ENCODE measurements around the gene FTCD.
"Not testable (repeated sequence)": the region's sequence is repeated elsewhere in the genome, so short reads cannot be mapped to it uniquely, and the experiment has no call there.

The FTCD gene

GRCh38 chr21:46141767-46142581 is 13.4 kb downstream of the FTCD start:
- H2AFZ ChIP-seq, result no peak overlapping the region
- TF ChIP-seq CTCF (IDR thresholded peaks at IDR 0.05), result no peak
- no peaks in the 10 kb centered on the region for H3K36me3 ChIP-seq (ENCODE audit: control insufficient read depth, insufficient read depth, low read length)
- H3K27ac ChIP-seq, result no peak overlapping the region
- H3K4me1 ChIP-seq, result no peaks in the 10 kb centered on the region
- H3K4me2 ChIP-seq (ENCODE audit: low read length), result no peak overlapping the region
- no peaks in the 10 kb centered on the region for H3K27me3 ChIP-seq (ENCODE audit: control insufficient read depth, insufficient read depth, low read length)
- no peaks in the 10 kb centered on the region for H3K79me2 ChIP-seq
- no peak overlapping the region for H3K9ac ChIP-seq
- no peak overlapping the region for H3K4me3 ChIP-seq (ENCODE audit: low read depth, low read length)
- no peaks in the 10 kb centered on the region for H3K9me3 ChIP-seq (ENCODE audit: control insufficient read depth, low read length)

GRCh38 chr21:46140352-46141003 is 14.9 kb downstream of the FTCD start:
- not testable (repeated sequence) for H3K27me3 ChIP-seq (ENCODE audit: control insufficient read depth, insufficient read depth, low read length); H3K4me1 ChIP-seq; H3K9me3 ChIP-seq (ENCODE audit: control insufficient read depth, low read length); H3K4me3 ChIP-seq (ENCODE audit: low read depth, low read length); H3K9ac ChIP-seq; H3K27ac ChIP-seq; H3K79me2 ChIP-seq; H3K36me3 ChIP-seq (ENCODE audit: control insufficient read depth, insufficient read depth, low read length); H3K4me2 ChIP-seq (ENCODE audit: low read length); H2AFZ ChIP-seq

- Histone ChIP-seq H3K4me1 (no peaks in the 10 kb centered on the region), H3K9ac (no peak overlapping the region), H3K27me3 (ENCODE audit: control insufficient read depth, insufficient read depth, low read length) (no peaks in the 10 kb centered on the region), H3K36me3 (ENCODE audit: control insufficient read depth, insufficient read depth, low read length) (no peaks in the 10 kb centered on the region), H2AFZ (no peak overlapping the region), H3K4me3 (ENCODE audit: low read depth, low read length) (no peak overlapping the region), H3K9me3 (ENCODE audit: control insufficient read depth, low read length) (no peaks in the 10 kb centered on the region), H3K79me2 (no peaks in the 10 kb centered on the region), H3K4me2 (ENCODE audit: low read length) (no peak overlapping the region), H3K27ac (no peak overlapping the region)
- TF ChIP-seq CTCF (IDR thresholded peaks at IDR 0.05), result no peak
Observed at GRCh38 chr21:46139686-46140085, 15.7 kb downstream of the FTCD start.

GRCh38 chr21:46138383-46138970 is 16.9 kb downstream of the FTCD start:
- Histone ChIP-seq H2AFZ (no peak overlapping the region), H3K9me3 (ENCODE audit: control insufficient read depth, low read length) (no peaks in the 10 kb centered on the region), H3K27me3 (ENCODE audit: control insufficient read depth, insufficient read depth, low read length) (no peaks in the 10 kb centered on the region), H3K4me3 (ENCODE audit: low read depth, low read length) (no peak overlapping the region), H3K79me2 (no peaks in the 10 kb centered on the region), H3K4me2 (ENCODE audit: low read length) (no peak overlapping the region), H3K9ac (no peak overlapping the region), H3K27ac (no peak overlapping the region), H3K4me1 (no peaks in the 10 kb centered on the region), H3K36me3 (ENCODE audit: control insufficient read depth, insufficient read depth, low read length) (no peaks in the 10 kb centered on the region)
- no peak for TF ChIP-seq CTCF (IDR thresholded peaks at IDR 0.05)

- TF ChIP-seq CTCF (IDR thresholded peaks at IDR 0.05), result no peak
- H3K9me3 ChIP-seq (ENCODE audit: control insufficient read depth, low read length), result no peaks in the 10 kb centered on the region
- H3K4me1 ChIP-seq, result no peaks in the 10 kb centered on the region
- H3K36me3 ChIP-seq (ENCODE audit: control insufficient read depth, insufficient read depth, low read length), result no peaks in the 10 kb centered on the region
- H3K79me2 ChIP-seq, result no peaks in the 10 kb centered on the region
- H3K9ac ChIP-seq, result no peak overlapping the region
- H3K4me2 ChIP-seq (ENCODE audit: low read length), result no peak overlapping the region
- no peaks in the 10 kb centered on the region for H3K27me3 ChIP-seq (ENCODE audit: control insufficient read depth, insufficient read depth, low read length)
- H3K4me3 ChIP-seq (ENCODE audit: low read depth, low read length), result no peak overlapping the region
- no peak overlapping the region for H3K27ac ChIP-seq
- H2AFZ ChIP-seq, result no peak overlapping the region
Observed at GRCh38 chr21:46137908-46138307, 17.5 kb downstream of the FTCD start.
